ENCODE results near the gene POU6F2.
"Not testable (repeated sequence)": the region's sequence is repeated elsewhere in the genome, so short reads cannot be mapped to it uniquely, and the experiment has no call there.

Gene POU6F2

GRCh38 chr7:39002755-39003154 lies 25.0 kb downstream of the POU6F2 start:
- no peak for DNase-seq

DNA sequence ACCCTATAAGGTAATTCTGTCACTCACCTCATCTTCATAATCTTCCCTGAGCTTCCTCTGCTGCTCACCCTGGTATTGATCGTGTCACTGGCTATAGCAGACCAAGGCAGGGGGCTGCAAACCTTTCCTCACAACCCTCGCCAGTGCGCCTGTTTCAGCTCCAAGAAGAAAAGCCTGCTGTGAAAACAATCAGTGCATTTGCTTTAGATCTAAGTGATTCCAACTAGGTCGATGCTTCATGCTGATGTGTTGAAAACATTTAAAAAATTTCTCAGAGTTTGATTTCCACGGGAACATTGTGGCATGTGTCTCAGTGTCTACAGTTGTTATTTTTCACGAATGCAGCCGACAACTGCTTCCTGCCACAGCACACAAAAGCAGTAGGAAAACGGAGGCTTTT lies 27.3 kb downstream of the POU6F2 start:
- DNase-seq = no peak

- no peak for DNase-seq
These were observed 27.8 kb downstream of the POU6F2 start for GRCh38 chr7:39005461-39005860.

DNA sequence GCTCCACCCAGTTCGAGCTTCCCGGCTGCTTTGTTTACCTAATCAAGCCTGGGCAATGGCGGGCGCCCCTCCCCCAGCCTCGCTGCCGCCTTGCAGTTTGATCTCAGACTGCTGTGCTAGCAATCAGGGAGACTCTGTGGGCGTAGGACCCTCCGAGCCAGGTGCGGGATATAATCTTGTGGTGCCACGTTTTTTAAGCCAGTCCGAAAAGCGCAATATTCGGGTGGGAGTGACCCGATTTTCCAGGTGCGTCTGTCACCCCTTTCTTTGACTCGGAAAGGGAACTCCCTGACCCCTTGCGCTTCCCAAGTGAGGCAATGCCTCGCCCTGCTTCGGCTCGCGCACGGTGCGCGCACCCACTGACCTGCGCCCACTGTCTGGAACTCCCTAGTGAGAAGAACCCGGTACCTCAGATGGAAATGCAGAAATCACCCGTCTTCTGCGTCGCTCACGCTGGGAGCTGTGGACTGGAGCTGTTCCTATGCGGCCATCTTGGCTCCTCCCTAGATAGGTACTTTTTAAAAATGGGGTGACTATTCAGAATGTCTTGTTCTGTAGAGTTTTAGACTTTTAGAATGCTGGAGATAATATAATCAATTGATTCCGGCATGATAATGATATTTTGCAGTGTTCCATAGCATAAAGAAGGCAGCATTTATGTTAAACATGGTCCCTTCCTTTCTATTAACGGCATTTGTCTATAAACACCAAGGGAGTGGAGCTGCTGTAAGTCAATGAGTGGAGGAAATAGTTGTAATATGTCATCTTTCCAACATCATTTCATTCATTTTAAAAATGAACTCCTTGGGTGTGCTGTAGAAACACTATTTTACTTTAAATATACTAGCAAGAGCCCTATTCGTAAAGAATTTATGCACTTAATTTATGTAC lies 35.6 kb downstream of the POU6F2 start:
- DNase-seq = not testable (repeated sequence)

- no peak for DNase-seq
These were observed 38.9 kb downstream of the POU6F2 start for GRCh38 chr7:39016609-39017008.

- no peak for DNase-seq
These were observed 39.7 kb downstream of the POU6F2 start for GRCh38 chr7:39017369-39017915.

DNA sequence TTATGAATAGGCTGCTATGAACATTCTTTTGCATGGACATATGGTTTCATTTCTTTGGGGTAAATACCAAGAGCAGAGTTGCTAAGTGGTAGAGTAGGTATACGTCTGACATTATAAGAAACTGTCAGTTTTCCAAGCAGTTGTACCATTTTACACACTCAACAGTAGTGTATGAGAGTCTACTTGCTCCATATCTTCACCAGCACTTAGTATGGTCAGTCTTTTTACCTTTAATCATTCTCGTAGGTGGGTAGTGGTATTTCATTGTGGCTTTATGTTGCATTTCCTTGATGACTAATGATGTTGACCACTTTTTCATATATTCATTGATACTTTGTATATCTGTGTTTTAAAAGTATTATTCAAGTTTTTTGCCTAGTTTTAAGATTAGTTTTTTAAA lies 45.1 kb downstream of the POU6F2 start:
- no peak for DNase-seq

- no peak for DNase-seq
These were observed 49.8 kb downstream of the POU6F2 start for GRCh38 chr7:39027491-39027890.

DNA sequence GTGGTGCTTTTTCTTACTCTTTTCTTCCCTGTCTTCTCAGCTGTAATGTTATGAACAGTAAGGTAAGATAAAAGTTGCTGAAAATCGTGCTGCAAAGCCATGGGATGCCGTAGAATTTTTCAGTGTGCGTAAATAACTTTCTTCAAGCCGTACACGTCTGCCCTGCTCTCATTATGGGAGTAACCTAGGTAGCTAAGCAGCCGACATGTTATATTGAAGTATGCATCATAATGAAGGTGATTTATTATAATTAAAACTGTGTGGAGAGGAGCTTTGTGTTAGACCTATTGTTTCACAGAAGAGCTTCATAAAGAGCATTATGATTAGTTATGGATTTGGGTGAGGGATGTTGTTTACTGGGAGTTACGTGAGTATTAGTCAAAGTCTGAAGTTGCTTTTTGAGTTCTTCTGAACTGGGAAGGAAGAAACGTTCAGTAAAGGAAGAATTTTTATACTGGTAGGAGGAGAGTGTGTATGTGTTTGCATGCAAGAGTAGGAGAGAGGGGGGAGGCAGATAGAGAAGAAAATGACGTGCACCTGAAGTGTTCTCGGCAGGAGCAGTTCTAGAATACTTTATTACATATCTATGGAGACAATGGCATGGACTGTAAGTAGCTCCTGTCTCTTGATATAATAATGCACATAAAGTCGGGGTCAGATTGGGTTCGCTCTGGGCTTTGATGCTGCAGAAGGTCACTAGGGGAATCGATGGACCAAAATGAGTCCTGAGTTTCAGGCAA lies 56.3 kb downstream of the POU6F2 start:
- no peak for DNase-seq

DNA sequence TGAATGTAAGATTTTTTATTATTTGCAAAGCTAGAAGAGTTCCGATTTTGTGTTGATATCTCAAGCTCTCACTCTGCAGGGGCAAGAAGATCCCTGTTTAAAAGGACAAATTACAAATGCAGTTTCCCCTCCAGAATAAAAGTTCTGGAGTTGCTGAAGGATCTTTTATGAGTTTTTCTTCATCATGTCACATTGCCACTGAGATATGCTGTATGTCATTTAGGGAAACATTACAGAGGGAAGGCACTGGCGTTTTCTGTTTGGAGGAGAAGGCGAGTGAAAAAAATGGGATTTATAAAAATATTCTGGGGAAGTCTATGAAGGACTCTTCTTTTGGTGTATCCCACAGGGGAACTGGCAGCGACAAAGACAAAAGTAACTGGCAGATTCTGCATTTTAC lies 57.4 kb downstream of the POU6F2 start:
- no peak for DNase-seq

- DNase-seq = no peak
These were observed 58.2 kb downstream of the POU6F2 start for GRCh38 chr7:39035903-39036302.

DNA sequence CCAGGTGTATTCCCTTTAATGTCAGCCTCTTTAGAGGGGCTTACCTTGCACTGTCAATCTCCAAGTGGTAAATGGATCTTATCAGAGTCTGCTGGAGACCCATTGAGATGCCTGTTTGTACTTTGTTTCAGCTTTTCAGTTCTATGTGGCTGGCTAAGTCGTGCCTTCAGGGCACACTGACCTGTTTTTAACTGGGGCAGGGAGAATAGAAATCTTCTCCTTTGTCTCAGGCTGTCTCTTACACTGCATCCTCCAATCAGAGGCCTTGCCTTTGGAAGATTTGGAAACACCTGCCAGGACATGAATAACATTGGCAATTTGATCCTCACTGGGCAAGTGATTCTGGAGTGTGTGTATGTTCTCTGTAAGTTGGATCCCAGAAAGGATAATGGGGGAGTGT lies 65.0 kb downstream of the POU6F2 start:
- DNase-seq = no peak

GRCh38 chr7:39043531-39043930 lies 65.8 kb downstream of the POU6F2 start:
- no peak for DNase-seq

GRCh38 chr7:39044489-39044888 lies 66.8 kb downstream of the POU6F2 start:
- DNase-seq = no peak

GRCh38 chr7:39045231-39045630 lies 67.5 kb downstream of the POU6F2 start:
- DNase-seq = no peak

DNA sequence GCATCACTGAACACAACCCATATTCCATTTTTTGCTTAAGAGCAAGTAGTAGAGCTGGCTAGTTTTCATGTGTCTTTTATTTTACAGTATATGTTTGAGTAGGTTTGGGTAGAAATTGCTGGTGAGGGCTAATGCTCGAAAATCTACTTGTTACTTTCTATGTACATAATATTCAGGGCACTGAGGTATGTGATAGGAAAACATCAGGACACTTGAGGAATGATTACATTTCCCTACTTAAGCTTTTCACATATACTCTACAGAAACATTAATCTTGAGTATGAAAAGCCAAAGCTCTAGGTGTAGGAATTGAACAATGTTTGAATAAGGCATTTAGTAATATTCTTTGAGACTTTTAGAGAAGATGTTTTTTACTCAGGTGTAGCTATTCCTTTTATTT lies 73.6 kb downstream of the POU6F2 start:
- DNase-seq = no peak

- no peak for DNase-seq
These were observed 74.0 kb downstream of the POU6F2 start for GRCh38 chr7:39051707-39052106.

DNA sequence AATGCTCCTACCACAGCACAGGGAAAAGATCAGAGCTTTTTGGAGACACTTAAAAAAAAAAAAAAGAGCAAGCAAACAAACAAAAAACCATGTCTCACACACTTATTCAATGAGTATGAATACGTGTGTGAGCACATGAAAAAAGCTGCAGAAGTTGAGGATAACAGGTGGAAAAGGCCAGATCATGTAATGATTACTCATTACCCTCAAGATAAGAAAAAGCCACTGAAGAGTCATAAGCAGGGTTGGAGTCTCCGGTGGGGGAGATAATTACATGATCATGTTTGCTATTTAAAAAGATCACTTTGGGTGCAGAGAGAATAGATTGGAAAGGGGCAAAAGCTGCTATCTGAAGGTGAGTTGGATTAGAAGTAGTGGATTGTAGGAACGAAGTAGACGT lies 77.0 kb downstream of the POU6F2 start:
- DNase-seq = no peak

- no peak for DNase-seq
These were observed 78.4 kb downstream of the POU6F2 start for GRCh38 chr7:39056153-39056552.

GRCh38 chr7:39062811-39063210 lies 85.1 kb downstream of the POU6F2 start:
- DNase-seq = no peak

DNA sequence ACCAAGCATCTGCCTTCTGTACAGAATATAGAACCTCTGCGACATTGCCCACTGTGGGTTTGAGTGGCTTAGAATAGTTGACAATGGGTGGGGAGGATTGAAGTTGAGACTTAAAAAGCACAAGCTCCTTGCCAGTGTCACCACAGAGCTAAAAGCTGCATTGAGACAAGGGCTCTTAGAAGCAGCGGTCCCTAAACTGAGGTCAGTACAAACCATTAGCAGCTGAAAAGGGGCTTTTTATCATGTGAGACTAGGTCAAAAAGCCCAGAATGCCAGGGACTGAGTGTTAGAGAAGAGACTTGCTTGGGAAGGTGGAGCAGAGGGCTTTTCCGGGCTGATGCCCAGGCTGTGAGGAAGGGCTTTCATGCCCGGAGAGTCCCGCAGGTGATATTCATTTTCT lies 91.3 kb downstream of the POU6F2 start:
- no peak for DNase-seq

DNA sequence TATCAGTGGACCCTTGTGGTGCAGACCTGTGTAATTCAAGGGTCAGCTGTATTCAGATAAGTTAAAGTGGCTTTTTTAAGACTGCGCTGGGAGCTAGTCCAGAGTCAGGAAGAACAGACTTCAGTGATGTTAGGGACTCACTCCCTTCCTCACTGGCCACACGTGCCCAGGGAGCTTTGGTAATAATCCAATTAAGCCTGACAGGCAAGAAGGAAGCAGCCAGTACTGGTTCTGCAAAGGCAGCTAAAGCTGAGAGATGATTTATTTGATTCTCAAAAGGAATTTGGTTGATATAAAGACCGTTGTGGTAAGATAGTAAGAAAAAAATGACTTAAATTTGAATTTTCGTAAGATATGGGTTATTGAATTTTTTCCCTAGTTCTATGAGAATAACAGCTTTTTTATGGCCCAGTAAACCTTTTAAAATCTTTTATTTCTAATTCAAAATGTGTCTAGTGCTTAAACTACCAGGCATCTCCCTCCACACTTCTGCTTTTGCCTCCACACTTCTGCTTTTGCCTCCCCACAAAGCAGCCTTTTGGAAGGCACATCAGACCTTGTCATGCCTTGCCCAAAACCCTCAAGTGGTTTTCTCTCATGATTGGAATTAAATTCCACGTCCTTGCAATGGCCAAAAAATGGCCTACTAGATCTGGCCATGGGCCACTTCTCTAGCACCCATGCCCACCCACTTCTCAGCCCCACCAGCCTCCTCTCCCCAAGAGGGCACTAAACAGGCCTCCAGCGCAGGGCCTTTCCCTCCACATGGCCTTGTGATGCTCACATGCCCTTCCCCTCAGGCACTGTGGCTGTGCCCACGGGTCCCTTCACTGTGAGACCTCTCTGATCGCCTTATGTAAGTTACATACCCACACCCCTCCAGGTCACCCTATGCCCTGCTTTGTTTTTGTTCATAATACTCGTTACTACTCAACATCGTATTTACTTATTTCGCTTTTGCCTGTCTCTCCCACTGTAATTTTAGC lies 92.5 kb downstream of the POU6F2 start:
- no peak for DNase-seq

- DNase-seq = no peak
These were observed 93.4 kb downstream of the POU6F2 start for GRCh38 chr7:39071116-39071515.
